Endothelial cell of hepatic sinusoid (primary cell): ENCODE measurements around the gene CHCHD4.
"Not testable (repeated sequence)": the region's sequence is repeated elsewhere in the genome, so short reads cannot be mapped to it uniquely, and the experiment has no call there.

Experiments
- in situ Hi-C: cut with HindIII; loops from 2 replicates; pipeline ENCODE4 v1.10.0; 2017; ENCODE audit warnings: low sequenced_read_pairs

The CHCHD4 gene

GRCh38 chr3:14121859-14122258 lies 2.8 kb downstream of the CHCHD4 start:
- in situ Hi-C loops, result no loop called here

- in situ Hi-C loops, result not testable (repeated sequence)
These were observed 3.7 kb downstream of the CHCHD4 start for GRCh38 chr3:14120921-14121448.

GRCh38 chr3:14120111-14120920 lies 4.4 kb downstream of the CHCHD4 start:
- in situ Hi-C loops, result no loop called here

GRCh38 chr3:14119651-14120050 lies 5.0 kb downstream of the CHCHD4 start:
- in situ Hi-C loops, result no loop called here

- in situ Hi-C loops, result no loop called here
These were observed 6.0 kb downstream of the CHCHD4 start for GRCh38 chr3:14118400-14119381.

GRCh38 chr3:14117468-14118399 lies 6.9 kb downstream of the CHCHD4 start:
- in situ Hi-C loops, result no loop called here

GRCh38 chr3:14113965-14114635 lies 10.6 kb downstream of the CHCHD4 start:
- in situ Hi-C loops, result no loop called here

GRCh38 chr3:14110699-14111098 lies 14.0 kb downstream of the CHCHD4 start:
- in situ Hi-C loops, result no loop called here

GRCh38 chr3:14109821-14110220 lies 14.8 kb downstream of the CHCHD4 start:
- in situ Hi-C loops, result not testable (repeated sequence)

GRCh38 chr3:14097616-14098391 lies 26.9 kb downstream of the CHCHD4 start:
- in situ Hi-C loops, result no loop called here

GRCh38 chr3:14096742-14097141 lies 27.9 kb downstream of the CHCHD4 start:
- in situ Hi-C loops, result no loop called here

- in situ Hi-C loops, result no loop called here
These were observed 30.8 kb downstream of the CHCHD4 start for GRCh38 chr3:14093831-14094230.

- in situ Hi-C loops, result no loop called here
These were observed 32.2 kb downstream of the CHCHD4 start for GRCh38 chr3:14092464-14092863.

- in situ Hi-C loops, result not testable (repeated sequence)
These were observed 32.7 kb downstream of the CHCHD4 start for GRCh38 chr3:14091959-14092358.

GRCh38 chr3:14087461-14087860 lies 37.2 kb downstream of the CHCHD4 start:
- in situ Hi-C loops, result not testable (repeated sequence)

GRCh38 chr3:14082108-14082657 lies 42.5 kb downstream of the CHCHD4 start:
- in situ Hi-C loops, result no loop called here

GRCh38 chr3:14077310-14077709 lies 47.4 kb downstream of the CHCHD4 start:
- in situ Hi-C loops, result no loop called here

GRCh38 chr3:14075233-14075632 lies 49.4 kb downstream of the CHCHD4 start:
- in situ Hi-C loops, result not testable (repeated sequence)

GRCh38 chr3:14064910-14065309 lies 59.8 kb downstream of the CHCHD4 start:
- in situ Hi-C loops, result no loop called here
